Measurements from ENCODE around the gene MRPL22. TPM values are rescaled to one million over a fixed set of nuclear protein-coding genes. Genes with fewer than 3 reads are reported as not detected.
"Not testable (repeated sequence)": the region's sequence is repeated elsewhere in the genome, so short reads cannot be mapped to it uniquely, and the experiment has no call there.

Gene MRPL22
- total RNA-seq, 4 donors from 2014 or later: 12.8 to 24.6 (median 17.5) TPM

- no peak for TF ChIP-seq CTCF (IDR thresholded peaks at IDR 0.05)
- ATAC-seq (ENCODE audit: low FRiP score) (no peak), DNase-seq (ENCODE audit: low spot score) (no peak)
These were observed 17.1 kb upstream of the MRPL22 start for GRCh38 chr5:154923441-154924430.

- ATAC-seq (ENCODE audit: low FRiP score): no peak
- TF ChIP-seq CTCF (IDR thresholded peaks at IDR 0.05): no peak
- no peak for DNase-seq (ENCODE audit: low spot score)
These were observed 7.3 kb upstream of the MRPL22 start for GRCh38 chr5:154933537-154933936.

- no peak for TF ChIP-seq CTCF (IDR thresholded peaks at IDR 0.05)
- DNase-seq (ENCODE audit: low spot score) (no peak), ATAC-seq (ENCODE audit: low FRiP score) (no peak)
These were observed 6.0 kb upstream of the MRPL22 start for GRCh38 chr5:154934881-154935280.

GRCh38 chr5:154937186-154937717, 3.6 kb upstream of the MRPL22 start:
- no peak for TF ChIP-seq CTCF (IDR thresholded peaks at IDR 0.05)
- DNase-seq (ENCODE audit: low spot score): no peak
- ATAC-seq (ENCODE audit: low FRiP score): no peak

- DNase-seq (ENCODE audit: low spot score): peak; percentile 35
- TF ChIP-seq CTCF (IDR thresholded peaks at IDR 0.05): no peak
- peak; percentile 95 for ATAC-seq (ENCODE audit: low FRiP score)
These were observed 3.0 kb upstream of the MRPL22 start, which contains the start of gene GEMIN5 for GRCh38 chr5:154937718-154938466. Gene GEMIN5 (minus strand): TSS chr5:154938211. CDS start chr5:154938133, 78 bp downstream.

- DNase-seq (ENCODE audit: low spot score); ATAC-seq (ENCODE audit: low FRiP score): not testable (repeated sequence)
These were observed 1.5 kb upstream of the MRPL22 start for GRCh38 chr5:154939387-154939786.

GRCh38 chr5:154940375-154940771, 500 bp upstream of the MRPL22 start:
- DNase-seq (ENCODE audit: low spot score) (no peak), ATAC-seq (ENCODE audit: low FRiP score) (no peak)
- TF ChIP-seq CTCF (IDR thresholded peaks at IDR 0.05): no peak

All from omental fat pad (tissue), 4 donors.